Measurements from ENCODE around the gene LAMA3.

GRCh38 chr18:23684515-23685197 lies 4.6 kb upstream of the LAMA3 start:
- TF ChIP-seq CTCF (conservative IDR thresholded peaks at IDR 0.05; ENCODE audit: low read length) (no peak), EZH2phosphoT487 (IDR thresholded peaks at IDR 0.05; ENCODE audit: borderline replicate concordance) (no peak)

Data from Loucy (cell line).